Measurements from ENCODE around the gene CA11.

DNA sequence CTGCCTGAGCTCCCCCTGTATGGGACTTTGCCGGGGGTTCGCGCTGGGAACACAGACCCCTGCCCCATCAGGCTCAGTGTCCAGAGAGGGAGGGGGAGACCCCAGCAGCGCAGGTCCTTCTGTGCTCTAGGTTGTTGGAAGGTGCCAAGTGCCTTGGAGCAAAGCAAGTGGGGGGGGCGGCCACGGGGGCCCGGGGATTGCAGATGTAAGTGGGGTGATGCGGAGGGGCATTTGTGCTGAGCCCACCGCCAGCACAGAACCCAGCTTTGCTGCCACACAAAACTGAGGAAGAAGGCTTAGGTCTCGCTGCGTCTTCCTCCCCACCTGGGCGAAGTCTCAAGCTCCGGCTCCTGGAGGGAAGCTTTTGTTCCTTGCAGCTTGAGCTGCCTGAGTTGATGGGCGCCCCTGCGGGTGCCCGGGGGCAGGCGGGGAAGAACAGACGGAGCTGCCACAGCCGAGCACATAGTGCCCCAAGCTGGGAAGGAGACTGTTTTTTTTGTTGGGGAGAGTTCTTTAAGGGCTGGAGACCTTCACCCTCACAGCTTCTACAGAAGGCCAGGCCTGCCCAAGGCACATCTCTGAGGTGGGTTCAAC is 28.3 kb upstream of the CA11 start:
- TF ChIP-seq, protein P1, sequence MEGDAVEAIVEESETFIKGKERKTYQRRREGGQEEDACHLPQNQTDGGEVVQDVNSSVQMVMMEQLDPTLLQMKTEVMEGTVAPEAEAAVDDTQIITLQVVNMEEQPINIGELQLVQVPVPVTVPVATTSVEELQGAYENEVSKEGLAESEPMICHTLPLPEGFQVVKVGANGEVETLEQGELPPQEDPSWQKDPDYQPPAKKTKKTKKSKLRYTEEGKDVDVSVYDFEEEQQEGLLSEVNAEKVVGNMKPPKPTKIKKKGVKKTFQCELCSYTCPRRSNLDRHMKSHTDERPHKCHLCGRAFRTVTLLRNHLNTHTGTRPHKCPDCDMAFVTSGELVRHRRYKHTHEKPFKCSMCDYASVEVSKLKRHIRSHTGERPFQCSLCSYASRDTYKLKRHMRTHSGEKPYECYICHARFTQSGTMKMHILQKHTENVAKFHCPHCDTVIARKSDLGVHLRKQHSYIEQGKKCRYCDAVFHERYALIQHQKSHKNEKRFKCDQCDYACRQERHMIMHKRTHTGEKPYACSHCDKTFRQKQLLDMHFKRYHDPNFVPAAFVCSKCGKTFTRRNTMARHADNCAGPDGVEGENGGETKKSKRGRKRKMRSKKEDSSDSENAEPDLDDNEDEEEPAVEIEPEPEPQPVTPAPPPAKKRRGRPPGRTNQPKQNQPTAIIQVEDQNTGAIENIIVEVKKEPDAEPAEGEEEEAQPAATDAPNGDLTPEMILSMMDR (IDR thresholded peaks at IDR 0.05), result no peak
- TF ChIP-seq POLR2AphosphoS5 (IDR thresholded peaks at IDR 0.05), result no peak

All from esophagus muscularis mucosa (tissue), 3 donors.